Breast epithelium (tissue), 4 donors: Measurements from ENCODE around the gene PRRC2B. TPM values are rescaled to one million over a fixed set of nuclear protein-coding genes. Genes with fewer than 3 reads are reported as not detected.

Experiments
- DNase-seq, 2 donors: peaks; one replicate each; pipeline ENCODE4 v3.0.0-alpha.2; 2019; ENCODE audit warnings: low spot score in 2 of 2
- H3K27ac ChIP-seq, 2 donors: fragments of 200-600 bp; sonication (generic) in 1 of 2; one replicate each; pipeline ENCODE4 v1.5.1; 2016 to 2019; ENCODE audit warnings: mild to moderate bottlenecking in 1 of 2
- H3K27me3 ChIP-seq, 2 donors: fragments of 200-600 bp; sonication (generic) in 1 of 2; one replicate each; pipeline versions ENCODE4 v1.5.1 to v1.6.0; 2017 to 2019; ENCODE audit warnings: control low read depth in 1 of 2, mild to moderate bottlenecking in 1 of 2
- H3K36me3 ChIP-seq: fragments of 200-600 bp; one replicate; pipeline ENCODE4 v1.5.1; 2019
- H3K4me1 ChIP-seq, 2 donors: fragments of 200-600 bp; sonication (generic); one replicate each; pipeline ENCODE4 v1.5.1; 2016 to 2019; ENCODE audit warnings: control low read depth in 1 of 2
- H3K4me3 ChIP-seq, 3 donors: fragments of 200-600 bp; sonication (generic); 1 replicate in 2 of 3; 2 replicates in 1 of 3; pipeline ENCODE4 v1.5.1; 2016 to 2019; ENCODE audit warnings: mild to moderate bottlenecking in 3 of 3, moderate library complexity in 2 of 3
- H3K9me3 ChIP-seq, 2 donors: fragments of 200-600 bp; sonication (generic) in 1 of 2; one replicate each; pipeline ENCODE4 v1.5.1; 2016 to 2019; ENCODE audit warnings: control low read depth in 1 of 2
- CTCF ChIP-seq, 3 donors: fragments of 450-650 bp; IDR thresholded peaks; one replicate each; pipeline ENCODE4 v1.5.1; 2016 to 2017; ENCODE audit warnings: antibody characterized with exemption in 3 of 3, mild to moderate bottlenecking in 3 of 3, moderate library complexity in 3 of 3
- POLR2A ChIP-seq: fragments of 450-650 bp; IDR thresholded peaks from one replicate; pipeline ENCODE4 v1.6.1; 2016; ENCODE audit warnings: antibody characterized with exemption, mild to moderate bottlenecking, moderate library complexity
- POLR2AphosphoS5 ChIP-seq, 3 donors: sonication (generic); formaldehyde crosslinking; IDR thresholded peaks; one replicate each; pipeline ENCODE4 v1.6.1; 2017; ENCODE audit warnings: antibody characterized with exemption in 3 of 3
- intact Hi-C: fragments of 100-400 bp; cut with DNase I; formaldehyde crosslinking; loops from one replicate; pipeline ENCODE4 v1.15.1; 2023; ENCODE audit warnings: low total_unique reads
- total RNA-seq, 3 donors: library from RNA; depleted of rRNA; stranded (reverse); fragments of >200 nt; gene quantifications; one replicate each; pipeline ENCODE4 v1.1.0, GENCODE V29; 2016

The PRRC2B gene
- total RNA-seq, 3 donors from 2014 or later, result 95.9 to 143 (median 102) TPM

- peaks cover 21% of the 10 kb centered on the region for H3K36me3 ChIP-seq
Measured at GRCh38 chr9:131520503-131520902, 126.6 kb downstream of the PRRC2B start.

GRCh38 chr9:131521203-131521602 is 127.3 kb downstream of the PRRC2B start:
- no peak for TF ChIP-seq POLR2A
- TF ChIP-seq POLR2AphosphoS5 (IDR thresholded peaks at IDR 0.05), result no peak
- TF ChIP-seq CTCF (IDR thresholded peaks at IDR 0.05), result no peak
- intact Hi-C loops, result no loop called here
- no peak for DNase-seq

More at GRCh38 chr9:131520503-131520902, 126.6 kb downstream of the PRRC2B start:
- Histone ChIP-seq H3K4me1 (no peaks in the 10 kb centered on the region), H3K4me3 (no peak overlapping the region), H3K9me3 (no peaks in the 10 kb centered on the region), H3K27me3 (no peaks in the 10 kb centered on the region), H3K27ac (no peak overlapping the region)
- DNase-seq, result no peak
- intact Hi-C loops, result no loop called here
- TF ChIP-seq POLR2A (no peak), CTCF (IDR thresholded peaks at IDR 0.05) (no peak), POLR2AphosphoS5 (IDR thresholded peaks at IDR 0.05) (no peak)

GRCh38 chr9:131521822-131522221 is 127.9 kb downstream of the PRRC2B start:
- intact Hi-C loops, result no loop called here
- H3K4me1 ChIP-seq, result no peaks in the 10 kb centered on the region
- peaks cover 21% of the 10 kb centered on the region for H3K36me3 ChIP-seq
- TF ChIP-seq CTCF (IDR thresholded peaks at IDR 0.05), result no peak
- TF ChIP-seq POLR2AphosphoS5 (IDR thresholded peaks at IDR 0.05), result no peak
- TF ChIP-seq POLR2A, result no peak
- no peak overlapping the region for H3K27ac ChIP-seq
- no peak for DNase-seq
- H3K9me3 ChIP-seq, result no peaks in the 10 kb centered on the region
- no peak overlapping the region for H3K4me3 ChIP-seq
- H3K27me3 ChIP-seq, result no peaks in the 10 kb centered on the region

More at GRCh38 chr9:131521203-131521602, 127.3 kb downstream of the PRRC2B start:
- Histone ChIP-seq H3K27me3 (no peaks in the 10 kb centered on the region), H3K4me3 (no peak overlapping the region), H3K9me3 (no peaks in the 10 kb centered on the region), H3K27ac (no peak overlapping the region), H3K36me3 (peaks cover 21% of the 10 kb centered on the region), H3K4me1 (no peaks in the 10 kb centered on the region)

GRCh38 chr9:131522257-131523085 is 128.6 kb downstream of the PRRC2B start:
- DNase-seq, result no peak
- no peaks in the 10 kb centered on the region for H3K27me3 ChIP-seq
- H3K9me3 ChIP-seq, result no peaks in the 10 kb centered on the region
- intact Hi-C loops, result no loop called here
- H3K36me3 ChIP-seq, result peaks cover 21% of the 10 kb centered on the region
- H3K4me3 ChIP-seq, result no peak overlapping the region
- TF ChIP-seq CTCF (IDR thresholded peaks at IDR 0.05) (no peak), POLR2A (no peak), POLR2AphosphoS5 (IDR thresholded peaks at IDR 0.05) (no peak)
- H3K4me1 ChIP-seq, result no peaks in the 10 kb centered on the region
- no peak overlapping the region for H3K27ac ChIP-seq

GRCh38 chr9:131523086-131523388 is 129.2 kb downstream of the PRRC2B start:
- H3K27ac ChIP-seq, result no peak overlapping the region

More at GRCh38 chr9:131523086-131523388, 129.2 kb downstream of the PRRC2B start:
- intact Hi-C loops, result no loop called here
- no peak for DNase-seq
- TF ChIP-seq CTCF (IDR thresholded peaks at IDR 0.05), result no peak
- TF ChIP-seq POLR2A, result no peak
- no peak for TF ChIP-seq POLR2AphosphoS5 (IDR thresholded peaks at IDR 0.05)
- Histone ChIP-seq H3K9me3 (no peaks in the 10 kb centered on the region), H3K4me1 (no peaks in the 10 kb centered on the region), H3K4me3 (no peak overlapping the region), H3K36me3 (peaks cover 21% of the 10 kb centered on the region), H3K27me3 (no peaks in the 10 kb centered on the region)
